H9 (cell line): ENCODE results near the gene TIGD6. TPM values are rescaled to one million over a fixed set of nuclear protein-coding genes. Genes with fewer than 3 reads are reported as not detected.

Experiments used
- DNase-seq: peaks from one replicate; pipeline ENCODE4 v3.0.0-alpha.2; 2017
- H2AFZ ChIP-seq: one replicate; pipeline ENCODE4 v1.6.1; 2013; ENCODE audit warnings: mild to moderate bottlenecking, low read length, control low read depth, moderate library complexity
- H2AK5ac ChIP-seq: 2 replicates; pipeline ENCODE4 v1.6.1; 2013; ENCODE audit warnings: low read length, control low read depth, mixed read lengths; ENCODE audit not compliant: insufficient read length
- H2BK120ac ChIP-seq: one replicate; pipeline ENCODE4 v1.6.1; 2013; ENCODE audit warnings: low read depth, mild to moderate bottlenecking, low read length, control low read depth, inconsistent platforms; ENCODE audit not compliant: poor library complexity, severe bottlenecking
- H2BK12ac ChIP-seq: 2 replicates; pipeline ENCODE4 v1.6.1; 2013; ENCODE audit warnings: low read length, control low read depth, mixed read lengths, low read depth; ENCODE audit not compliant: insufficient read length
- H2BK15ac ChIP-seq: 2 replicates; pipeline ENCODE4 v1.6.1; 2013; ENCODE audit warnings: low read depth, low read length, control low read depth
- H2BK20ac ChIP-seq: one replicate; pipeline ENCODE4 v1.6.1; 2013; ENCODE audit warnings: low read depth, mild to moderate bottlenecking, low read length, control low read depth, inconsistent platforms; ENCODE audit not compliant: poor library complexity, severe bottlenecking
- H2BK5ac ChIP-seq: 2 replicates; pipeline ENCODE4 v1.6.1; 2013; ENCODE audit warnings: low read length, control low read depth, mixed read lengths; ENCODE audit not compliant: insufficient read length
- H3K14ac ChIP-seq: 2 replicates; pipeline ENCODE4 v1.6.1; 2013; ENCODE audit warnings: low read length, control low read depth; ENCODE audit not compliant: insufficient read depth
- H3K18ac ChIP-seq: 2 replicates; pipeline ENCODE4 v1.6.1; 2013; ENCODE audit warnings: low read depth, mild to moderate bottlenecking, mixed read lengths, low read length, control low read depth; ENCODE audit not compliant: insufficient read length
- H3K23ac ChIP-seq: 2 replicates; pipeline ENCODE4 v1.6.1; 2013; ENCODE audit warnings: low read length, control low read depth, mixed read lengths, low read depth; ENCODE audit not compliant: insufficient read length
- H3K23me2 ChIP-seq: 2 replicates; pipeline ENCODE4 v1.6.1; 2013; ENCODE audit warnings: low read depth, mild to moderate bottlenecking, mixed read lengths, low read length, control low read depth; ENCODE audit not compliant: insufficient read length, poor library complexity, severe bottlenecking
- H3K27ac ChIP-seq: 2 replicates; pipeline ENCODE4 v1.5.1; 2013; ENCODE audit warnings: low read length, control low read depth, mixed read lengths, low read depth; ENCODE audit not compliant: insufficient read length
- H3K27me3 ChIP-seq: 2 replicates; pipeline ENCODE4 v1.6.1; 2013; ENCODE audit warnings: low read length, control low read depth, inconsistent platforms; ENCODE audit not compliant: insufficient read depth
- H3K4ac ChIP-seq: 2 replicates; pipeline ENCODE4 v1.6.1; 2013; ENCODE audit warnings: low read depth, mild to moderate bottlenecking, control low read depth, inconsistent platforms, low read length, moderate library complexity
- H3K4me1 ChIP-seq: 2 replicates; pipeline ENCODE4 v1.6.1; 2013; ENCODE audit warnings: low read length, control low read depth, inconsistent platforms; ENCODE audit not compliant: insufficient read depth
- H3K4me2 ChIP-seq: 2 replicates; pipeline ENCODE4 v1.6.1; 2013; ENCODE audit warnings: low read length, control low read depth, mixed read lengths; ENCODE audit not compliant: insufficient read length, insufficient read depth
- H3K56ac ChIP-seq: 2 replicates; pipeline ENCODE4 v1.6.1; 2013; ENCODE audit warnings: low read depth, mild to moderate bottlenecking, mixed read lengths, low read length, control low read depth; ENCODE audit not compliant: insufficient read length
- H3K79me1 ChIP-seq: 2 replicates; pipeline ENCODE4 v1.6.1; 2013; ENCODE audit warnings: low read depth, mild to moderate bottlenecking, moderate library complexity, low read length, control low read depth, inconsistent platforms; ENCODE audit not compliant: insufficient read depth, poor library complexity, severe bottlenecking
- H3K79me2 ChIP-seq: 2 replicates; pipeline ENCODE4 v1.6.1; 2013; ENCODE audit warnings: low read length, control low read depth, inconsistent platforms; ENCODE audit not compliant: insufficient read depth
- H3K9ac ChIP-seq: 2 replicates; pipeline ENCODE4 v1.6.1; 2013; ENCODE audit warnings: low read length, control low read depth, mixed read lengths; ENCODE audit not compliant: insufficient read length; ENCODE audit errors: extremely low read depth
- H3K9me3 ChIP-seq: one replicate; pipeline ENCODE4 v1.6.1; 2013; ENCODE audit warnings: low read depth, low read length, inconsistent platforms; ENCODE audit not compliant: control insufficient read depth
- H3T11ph ChIP-seq: one replicate; pipeline ENCODE4 v1.6.1; 2013; ENCODE audit warnings: mild to moderate bottlenecking, low read length, control low read depth, inconsistent platforms
- H4K20me1 ChIP-seq: one replicate; pipeline ENCODE4 v1.6.1; 2013; ENCODE audit not compliant: control insufficient read depth, insufficient read length, insufficient read depth
- H4K5ac ChIP-seq: 2 replicates; pipeline ENCODE4 v1.6.1; 2013; ENCODE audit warnings: low read depth, mild to moderate bottlenecking, mixed read lengths, low read length, control low read depth; ENCODE audit not compliant: insufficient read length
- H4K8ac ChIP-seq: replicated peaks from 2 replicates; pipeline ENCODE4 v1.6.1; 2013; ENCODE audit warnings: low read length, control low read depth, mixed read lengths, low read depth; ENCODE audit not compliant: insufficient read length
- H4K91ac ChIP-seq: 2 replicates; pipeline ENCODE4 v1.6.1; 2013; ENCODE audit warnings: low read depth, mild to moderate bottlenecking, moderate library complexity, mixed read lengths, low read length, control low read depth; ENCODE audit not compliant: insufficient read length
- H3K27ac Mint-ChIP-seq, 3 experiments: 2 replicates in 2 of 3; 3 replicates in 1 of 3; pipeline ENCODE4 v1.8.0; 2020 to 2021; ENCODE audit warnings: mixed read lengths in 3 of 3, mild to moderate bottlenecking in 1 of 3, moderate library complexity in 1 of 3
- H3K27me3 Mint-ChIP-seq: 2 replicates; pipeline ENCODE4 v1.8.0; 2021; ENCODE audit warnings: low read depth, mild to moderate bottlenecking, moderate library complexity, mixed read lengths
- H3K36me3 Mint-ChIP-seq, 3 experiments: 2 replicates in 2 of 3; 3 replicates in 1 of 3; pipeline ENCODE4 v1.8.0; 2020 to 2021; ENCODE audit warnings: low read depth in 3 of 3, mixed read lengths in 3 of 3; ENCODE audit not compliant: insufficient read depth in 1 of 3
- H3K4me1 Mint-ChIP-seq, 2 experiments: 2 replicates each; pipeline ENCODE4 v1.8.0; 2020; ENCODE audit warnings: mixed read lengths in 2 of 2
- H3K4me3 Mint-ChIP-seq, 2 experiments: 2 replicates in 1 of 2; 3 replicates in 1 of 2; pipeline ENCODE4 v1.8.0; 2020 to 2021; ENCODE audit warnings: mild to moderate bottlenecking in 2 of 2, mixed read lengths in 2 of 2, moderate library complexity in 1 of 2
- H3K9me3 Mint-ChIP-seq, 2 experiments: 2 replicates in 1 of 2; 3 replicates in 1 of 2; pipeline ENCODE4 v1.8.0; 2020; ENCODE audit warnings: mild to moderate bottlenecking in 2 of 2, mixed read lengths in 2 of 2, moderate library complexity in 1 of 2
- WGBS: extraction: QIAGEN DNeasy Blood & Tissue Kit; methylation state at CpG from one replicate; pipeline ENCODE4 v1.1.7; 2013; ENCODE audit warnings: missing lambda C conversion rate, low lambda C conversion rate, mixed read lengths; ENCODE audit not compliant: insufficient read length; ENCODE audit errors: extremely low coverage; 5-methylcytosine and 5-hydroxymethylcytosine counted together
- total RNA-seq: library from RNA; stranded (reverse); gene quantifications from 2 replicates; pipeline ENCODE4 v1.2.1, GENCODE V29; 2021
- TF ChIP-seq, protein P1 (sequence below): fragments of 200-600 bp; sonication (generic); conservative IDR thresholded peaks from 3 replicates; pipeline ENCODE4 v1.8.0; 2021; ENCODE audit warnings: antibody characterized with exemption, mild to moderate bottlenecking

The TIGD6 gene
- total RNA-seq, 1 experiment from 2014 or later: 1.8 TPM

- no peak overlapping the region for H3K56ac ChIP-seq
- Mint-ChIP-seq H3K4me3 (no peak overlapping the region; a peak in 1 of 5 replicates), H3K36me3 (peaks cover 20 to 71% (median 62%) of the 10 kb centered on the region in 3 experiments), H3K4me1 (peaks cover 16 to 24% of the 10 kb centered on the region in 2 experiments), H3K27ac (peak overlapping the region in 1 of 3 experiments; percentile 51; a peak in 1 of 7 replicates), H3K9me3 (peaks cover 7 to 8% of the 10 kb centered on the region in 2 experiments; a peak in 4 of 5 replicates), H3K27me3 (no peaks in the 10 kb centered on the region)
- H3K23ac ChIP-seq: no peak overlapping the region
- no peak overlapping the region for H4K91ac ChIP-seq
- H2BK5ac ChIP-seq: no peak overlapping the region
- H3K79me1 ChIP-seq: no peaks in the 10 kb centered on the region
- no peak overlapping the region for H3K4ac ChIP-seq
- H4K8ac ChIP-seq: no peak overlapping the region
- no CpG with 5 or more reads among the region's 1 CpG for WGBS
- no peak overlapping the region for H3K9ac ChIP-seq
- H2BK120ac ChIP-seq: no peak overlapping the region
- H3K18ac ChIP-seq: no peak overlapping the region
- H3K79me2 ChIP-seq: no peaks in the 10 kb centered on the region
- H4K20me1 ChIP-seq: no peaks in the 10 kb centered on the region
- TF ChIP-seq, protein P1, sequence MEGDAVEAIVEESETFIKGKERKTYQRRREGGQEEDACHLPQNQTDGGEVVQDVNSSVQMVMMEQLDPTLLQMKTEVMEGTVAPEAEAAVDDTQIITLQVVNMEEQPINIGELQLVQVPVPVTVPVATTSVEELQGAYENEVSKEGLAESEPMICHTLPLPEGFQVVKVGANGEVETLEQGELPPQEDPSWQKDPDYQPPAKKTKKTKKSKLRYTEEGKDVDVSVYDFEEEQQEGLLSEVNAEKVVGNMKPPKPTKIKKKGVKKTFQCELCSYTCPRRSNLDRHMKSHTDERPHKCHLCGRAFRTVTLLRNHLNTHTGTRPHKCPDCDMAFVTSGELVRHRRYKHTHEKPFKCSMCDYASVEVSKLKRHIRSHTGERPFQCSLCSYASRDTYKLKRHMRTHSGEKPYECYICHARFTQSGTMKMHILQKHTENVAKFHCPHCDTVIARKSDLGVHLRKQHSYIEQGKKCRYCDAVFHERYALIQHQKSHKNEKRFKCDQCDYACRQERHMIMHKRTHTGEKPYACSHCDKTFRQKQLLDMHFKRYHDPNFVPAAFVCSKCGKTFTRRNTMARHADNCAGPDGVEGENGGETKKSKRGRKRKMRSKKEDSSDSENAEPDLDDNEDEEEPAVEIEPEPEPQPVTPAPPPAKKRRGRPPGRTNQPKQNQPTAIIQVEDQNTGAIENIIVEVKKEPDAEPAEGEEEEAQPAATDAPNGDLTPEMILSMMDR: no peak
- no peaks in the 10 kb centered on the region for H3K23me2 ChIP-seq
- no peak overlapping the region for H3K14ac ChIP-seq
- no peak overlapping the region for H3K27ac ChIP-seq
- H3K9me3 ChIP-seq: no peaks in the 10 kb centered on the region
- DNase-seq: no peak
- H2BK20ac ChIP-seq: no peak overlapping the region
- H3T11ph ChIP-seq: no peak overlapping the region
- H3K4me2 ChIP-seq: no peak overlapping the region
- H3K27me3 ChIP-seq: no peaks in the 10 kb centered on the region
- H2AK5ac ChIP-seq: no peak overlapping the region
- no peak overlapping the region for H2BK12ac ChIP-seq
- no peak overlapping the region for H2AFZ ChIP-seq
- H2BK15ac ChIP-seq: no peak overlapping the region
- H4K5ac ChIP-seq: no peak overlapping the region
- peaks cover 2% of the 10 kb centered on the region; the same call in 1 of the 2 replicates for H3K4me1 ChIP-seq
These were observed 19.8 kb upstream of the TIGD6 start for GRCh38 chr5:150020249-150020648.
